Measurements from ENCODE around the gene SENP3. TPM values are rescaled to one million over a fixed set of nuclear protein-coding genes. Genes with fewer than 3 reads are reported as not detected.

SENP3 gene
- total and polyA plus RNA-seq, 2 of the 4 experiments (the other 2 are of a cell fraction): 82.4 to 120 TPM

GRCh38 chr17:7579834-7580603, 18.3 kb downstream of the SENP3 start (continued):
- no peak for TF ChIP-seq BHLHE40 (IDR thresholded peaks at IDR 0.05; ENCODE audit: low read depth, low read length)
- TF ChIP-seq MXI1 (IDR thresholded peaks at IDR 0.05; ENCODE audit: borderline replicate concordance, low read depth, low read length): no peak

DNA sequence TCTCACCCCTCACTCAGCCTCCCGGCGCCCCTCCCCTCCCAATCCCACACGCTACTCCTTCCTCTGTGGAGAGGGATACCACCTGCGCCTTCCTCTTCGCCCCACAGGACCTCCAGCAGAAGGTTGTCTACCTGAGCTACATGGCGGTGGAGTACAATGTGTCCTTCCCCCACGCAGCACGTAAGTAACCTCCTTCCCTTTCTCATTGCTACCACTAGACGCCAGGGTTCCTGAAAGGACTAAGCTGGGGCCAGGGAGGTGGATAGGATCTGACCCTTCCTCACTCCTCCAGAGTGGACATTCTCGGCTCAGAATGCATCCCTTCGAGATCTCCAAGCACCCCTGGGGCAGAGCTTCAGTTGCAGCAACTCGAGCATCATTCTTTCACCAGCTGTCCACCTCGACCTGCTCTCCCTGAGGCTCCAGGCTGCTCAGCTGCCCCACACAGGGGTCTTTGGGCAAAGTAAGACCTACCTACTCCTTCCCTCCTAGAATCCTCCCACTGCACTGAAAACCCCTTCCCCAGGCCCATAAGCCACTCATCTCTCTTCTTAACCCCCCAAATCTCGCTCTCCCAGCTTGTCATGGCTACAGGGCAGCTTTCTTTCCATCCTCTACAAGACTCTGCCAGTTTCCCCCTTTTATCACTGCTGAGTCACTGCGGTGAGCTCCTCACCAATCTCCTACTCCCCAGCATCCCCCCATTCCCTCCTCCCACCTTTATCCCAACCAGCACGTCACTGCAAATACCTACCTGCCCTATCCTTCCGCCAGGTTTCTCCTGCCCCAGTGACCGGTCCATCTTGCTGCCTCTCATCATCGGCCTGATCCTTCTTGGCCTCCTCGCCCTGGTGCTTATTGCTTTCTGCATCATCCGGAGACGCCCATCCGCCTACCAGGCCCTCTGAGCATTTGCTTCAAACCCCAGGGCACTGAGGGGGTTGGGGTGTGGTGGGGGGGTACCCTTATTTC, 19.2 kb downstream of the SENP3 start:
- H2AK5ac ChIP-seq (ENCODE audit: low read depth, low read length): peak overlapping the region; percentile 26; the same call in 1 of the 2 replicates
- DNase-seq (no peak), ATAC-seq (ENCODE audit: low read depth) (no peak)
- H4K20me1 ChIP-seq (ENCODE audit: insufficient read depth, low read length): peaks cover 37% of the 10 kb centered on the region
- no peak overlapping the region for H4K8ac ChIP-seq (ENCODE audit: low read depth in 2 of 2, low read length in 2 of 2)
- peaks cover 20% of the 10 kb centered on the region for H3K9me1 ChIP-seq (ENCODE audit: insufficient read depth, low read length)
- H3K18ac ChIP-seq (ENCODE audit: low read depth, low read length): no peak overlapping the region
- no peak overlapping the region for H3K23ac ChIP-seq (ENCODE audit: low read depth, low read length)
- H3K4me2 ChIP-seq (ENCODE audit: low read depth, low read length): no peak overlapping the region
- H4K5ac ChIP-seq (ENCODE audit: low read depth, low read length): no peak overlapping the region
- H3K27me3 ChIP-seq (ENCODE audit: control insufficient read depth, insufficient read depth, low read length): no peaks in the 10 kb centered on the region
- in situ Hi-C loops (cut with MboI; ENCODE audit: low sequenced_read_pairs) (no loop called here), dilution Hi-C loops (cut with HindIII; ENCODE audit: low sequenced_read_pairs, unreplicated experiment) (no loop called here), intact Hi-C loops (cut with micrococcal nuclease) (no loop called here)
- H3K56ac ChIP-seq (ENCODE audit: extremely low read depth, insufficient read depth, low read length): no peak overlapping the region
- peaks cover 27% of the 10 kb centered on the region for H3K4me1 ChIP-seq (ENCODE audit: control insufficient read depth, insufficient read depth, low read length)
- 75% methylated on average over 5 of the region's 23 CpGs; no CpG with 5 or more reads in 1 of the 2 experiments for WGBS, 2 experiments (ENCODE audit: extremely low coverage in 2 of 2, insufficient read length in 1 of 2)
- TF ChIP-seq MXI1 (IDR thresholded peaks at IDR 0.05; ENCODE audit: borderline replicate concordance, low read depth, low read length): no peak
- H3K79me1 ChIP-seq (ENCODE audit: low read depth in 1 of 2, low read length in 2 of 2): peaks cover 14 to 82% of the 10 kb centered on the region in 2 experiments
- H3K36me3 ChIP-seq (ENCODE audit: control insufficient read depth, insufficient read depth, low read length): peaks cover 35% of the 10 kb centered on the region
- no peak overlapping the region for H2BK20ac ChIP-seq (ENCODE audit: low read depth, low read length)
- no peaks in the 10 kb centered on the region for H3K9me3 ChIP-seq (ENCODE audit: control insufficient read depth, insufficient read depth, low read length)
- ChIA-PET POLR2A (ENCODE audit: unreplicated experiment) (interaction anchor here (0.5 kb wide), 1 partner anchor 8 kb away, joined by 3 read pairs; no protein-coding TSS in a partner anchor), CTCF (interaction anchor here (0.6 kb wide), 1 partner anchor 35 kb away, joined by 4 read pairs; no protein-coding TSS in a partner anchor)
- peak overlapping the region; percentile 10; the same call in 1 of the 2 replicates for H4K91ac ChIP-seq (ENCODE audit: insufficient read depth, low read depth, low read length)
- H3K14ac ChIP-seq (replicated peaks; ENCODE audit: low read depth, low read length): no peak overlapping the region
- peak overlapping the region; percentile 76 for H2BK5ac ChIP-seq (ENCODE audit: low read depth, low read length, poor library complexity, severe bottlenecking)
- peak overlapping the region; percentile 57 for H2AK9ac ChIP-seq (replicated peaks; ENCODE audit: low read depth, low read length, poor library complexity)
- H3K4me3 ChIP-seq (ENCODE audit: insufficient read depth, low read depth, low read length): no peak overlapping the region
- no TSS peak for BruUV-seq (replicated peaks)
- H3K9ac ChIP-seq (ENCODE audit: low read depth, low read length): no peak overlapping the region
- no peak overlapping the region for H2BK120ac ChIP-seq (ENCODE audit: low read depth, low read length)
- H2BK15ac ChIP-seq (ENCODE audit: low read depth, low read length): no peak overlapping the region
- no peak overlapping the region; the same call in 1 of the 2 replicates for H3K4ac ChIP-seq (ENCODE audit: low read depth, low read length)
- H2AFZ ChIP-seq (replicated peaks; ENCODE audit: low read length, poor library complexity): no peak overlapping the region
- no peak overlapping the region for H3K27ac ChIP-seq (ENCODE audit: insufficient read depth, low read length)

Data from IMR-90 (cell line).